H9 (cell line): ENCODE measurements around the gene RCAN1. TPM values are rescaled to one million over a fixed set of nuclear protein-coding genes. Genes with fewer than 3 reads are reported as not detected.

Source experiments
- DNase-seq: peaks from one replicate; pipeline ENCODE4 v3.0.0-alpha.2; 2017
- H2AFZ ChIP-seq: one replicate; pipeline ENCODE4 v1.6.1; 2013; ENCODE audit warnings: mild to moderate bottlenecking, low read length, control low read depth, moderate library complexity
- H2AK5ac ChIP-seq: 2 replicates; pipeline ENCODE4 v1.6.1; 2013; ENCODE audit warnings: low read length, control low read depth, mixed read lengths; ENCODE audit not compliant: insufficient read length
- H2BK120ac ChIP-seq: one replicate; pipeline ENCODE4 v1.6.1; 2013; ENCODE audit warnings: low read depth, mild to moderate bottlenecking, low read length, control low read depth, inconsistent platforms; ENCODE audit not compliant: poor library complexity, severe bottlenecking
- H2BK12ac ChIP-seq: 2 replicates; pipeline ENCODE4 v1.6.1; 2013; ENCODE audit warnings: low read length, control low read depth, mixed read lengths, low read depth; ENCODE audit not compliant: insufficient read length
- H2BK15ac ChIP-seq: 2 replicates; pipeline ENCODE4 v1.6.1; 2013; ENCODE audit warnings: low read depth, low read length, control low read depth
- H2BK20ac ChIP-seq: one replicate; pipeline ENCODE4 v1.6.1; 2013; ENCODE audit warnings: low read depth, mild to moderate bottlenecking, low read length, control low read depth, inconsistent platforms; ENCODE audit not compliant: poor library complexity, severe bottlenecking
- H2BK5ac ChIP-seq: 2 replicates; pipeline ENCODE4 v1.6.1; 2013; ENCODE audit warnings: low read length, control low read depth, mixed read lengths; ENCODE audit not compliant: insufficient read length
- H3K14ac ChIP-seq: 2 replicates; pipeline ENCODE4 v1.6.1; 2013; ENCODE audit warnings: low read length, control low read depth; ENCODE audit not compliant: insufficient read depth
- H3K18ac ChIP-seq: 2 replicates; pipeline ENCODE4 v1.6.1; 2013; ENCODE audit warnings: low read depth, mild to moderate bottlenecking, mixed read lengths, low read length, control low read depth; ENCODE audit not compliant: insufficient read length
- H3K23ac ChIP-seq: 2 replicates; pipeline ENCODE4 v1.6.1; 2013; ENCODE audit warnings: low read length, control low read depth, mixed read lengths, low read depth; ENCODE audit not compliant: insufficient read length
- H3K23me2 ChIP-seq: 2 replicates; pipeline ENCODE4 v1.6.1; 2013; ENCODE audit warnings: low read depth, mild to moderate bottlenecking, mixed read lengths, low read length, control low read depth; ENCODE audit not compliant: insufficient read length, poor library complexity, severe bottlenecking
- H3K27ac ChIP-seq: 2 replicates; pipeline ENCODE4 v1.5.1; 2013; ENCODE audit warnings: low read length, control low read depth, mixed read lengths, low read depth; ENCODE audit not compliant: insufficient read length
- H3K27me3 ChIP-seq: 2 replicates; pipeline ENCODE4 v1.6.1; 2013; ENCODE audit warnings: low read length, control low read depth, inconsistent platforms; ENCODE audit not compliant: insufficient read depth
- H3K4ac ChIP-seq: 2 replicates; pipeline ENCODE4 v1.6.1; 2013; ENCODE audit warnings: low read depth, mild to moderate bottlenecking, control low read depth, inconsistent platforms, low read length, moderate library complexity
- H3K4me1 ChIP-seq: 2 replicates; pipeline ENCODE4 v1.6.1; 2013; ENCODE audit warnings: low read length, control low read depth, inconsistent platforms; ENCODE audit not compliant: insufficient read depth
- H3K4me2 ChIP-seq: 2 replicates; pipeline ENCODE4 v1.6.1; 2013; ENCODE audit warnings: low read length, control low read depth, mixed read lengths; ENCODE audit not compliant: insufficient read length, insufficient read depth
- H3K56ac ChIP-seq: 2 replicates; pipeline ENCODE4 v1.6.1; 2013; ENCODE audit warnings: low read depth, mild to moderate bottlenecking, mixed read lengths, low read length, control low read depth; ENCODE audit not compliant: insufficient read length
- H3K79me1 ChIP-seq: 2 replicates; pipeline ENCODE4 v1.6.1; 2013; ENCODE audit warnings: low read depth, mild to moderate bottlenecking, moderate library complexity, low read length, control low read depth, inconsistent platforms; ENCODE audit not compliant: insufficient read depth, poor library complexity, severe bottlenecking
- H3K79me2 ChIP-seq: 2 replicates; pipeline ENCODE4 v1.6.1; 2013; ENCODE audit warnings: low read length, control low read depth, inconsistent platforms; ENCODE audit not compliant: insufficient read depth
- H3K9ac ChIP-seq: 2 replicates; pipeline ENCODE4 v1.6.1; 2013; ENCODE audit warnings: low read length, control low read depth, mixed read lengths; ENCODE audit not compliant: insufficient read length; ENCODE audit errors: extremely low read depth
- H3K9me3 ChIP-seq: one replicate; pipeline ENCODE4 v1.6.1; 2013; ENCODE audit warnings: low read depth, low read length, inconsistent platforms; ENCODE audit not compliant: control insufficient read depth
- H3T11ph ChIP-seq: one replicate; pipeline ENCODE4 v1.6.1; 2013; ENCODE audit warnings: mild to moderate bottlenecking, low read length, control low read depth, inconsistent platforms
- H4K20me1 ChIP-seq: one replicate; pipeline ENCODE4 v1.6.1; 2013; ENCODE audit not compliant: control insufficient read depth, insufficient read length, insufficient read depth
- H4K5ac ChIP-seq: 2 replicates; pipeline ENCODE4 v1.6.1; 2013; ENCODE audit warnings: low read depth, mild to moderate bottlenecking, mixed read lengths, low read length, control low read depth; ENCODE audit not compliant: insufficient read length
- H4K8ac ChIP-seq: replicated peaks from 2 replicates; pipeline ENCODE4 v1.6.1; 2013; ENCODE audit warnings: low read length, control low read depth, mixed read lengths, low read depth; ENCODE audit not compliant: insufficient read length
- H4K91ac ChIP-seq: 2 replicates; pipeline ENCODE4 v1.6.1; 2013; ENCODE audit warnings: low read depth, mild to moderate bottlenecking, moderate library complexity, mixed read lengths, low read length, control low read depth; ENCODE audit not compliant: insufficient read length
- H3K27ac Mint-ChIP-seq, 3 experiments: 2 replicates in 2 of 3; 3 replicates in 1 of 3; pipeline ENCODE4 v1.8.0; 2020 to 2021; ENCODE audit warnings: mixed read lengths in 3 of 3, mild to moderate bottlenecking in 1 of 3, moderate library complexity in 1 of 3
- H3K27me3 Mint-ChIP-seq: 2 replicates; pipeline ENCODE4 v1.8.0; 2021; ENCODE audit warnings: low read depth, mild to moderate bottlenecking, moderate library complexity, mixed read lengths
- H3K36me3 Mint-ChIP-seq, 3 experiments: 2 replicates in 2 of 3; 3 replicates in 1 of 3; pipeline ENCODE4 v1.8.0; 2020 to 2021; ENCODE audit warnings: low read depth in 3 of 3, mixed read lengths in 3 of 3; ENCODE audit not compliant: insufficient read depth in 1 of 3
- H3K4me1 Mint-ChIP-seq, 2 experiments: 2 replicates each; pipeline ENCODE4 v1.8.0; 2020; ENCODE audit warnings: mixed read lengths in 2 of 2
- H3K4me3 Mint-ChIP-seq, 2 experiments: 2 replicates in 1 of 2; 3 replicates in 1 of 2; pipeline ENCODE4 v1.8.0; 2020 to 2021; ENCODE audit warnings: mild to moderate bottlenecking in 2 of 2, mixed read lengths in 2 of 2, moderate library complexity in 1 of 2
- H3K9me3 Mint-ChIP-seq, 2 experiments: 2 replicates in 1 of 2; 3 replicates in 1 of 2; pipeline ENCODE4 v1.8.0; 2020; ENCODE audit warnings: mild to moderate bottlenecking in 2 of 2, mixed read lengths in 2 of 2, moderate library complexity in 1 of 2
- WGBS: extraction: QIAGEN DNeasy Blood & Tissue Kit; methylation state at CpG from one replicate; pipeline ENCODE4 v1.1.7; 2013; ENCODE audit warnings: missing lambda C conversion rate, low lambda C conversion rate, mixed read lengths; ENCODE audit not compliant: insufficient read length; ENCODE audit errors: extremely low coverage; 5-methylcytosine and 5-hydroxymethylcytosine counted together
- total RNA-seq: library from RNA; stranded (reverse); gene quantifications from 2 replicates; pipeline ENCODE4 v1.2.1, GENCODE V29; 2021
- TF ChIP-seq, protein P1 (sequence below): fragments of 200-600 bp; sonication (generic); conservative IDR thresholded peaks from 3 replicates; pipeline ENCODE4 v1.8.0; 2021; ENCODE audit warnings: antibody characterized with exemption, mild to moderate bottlenecking

Gene RCAN1
- total RNA-seq, 1 experiment from 2014 or later: 7.0 TPM

DNA sequence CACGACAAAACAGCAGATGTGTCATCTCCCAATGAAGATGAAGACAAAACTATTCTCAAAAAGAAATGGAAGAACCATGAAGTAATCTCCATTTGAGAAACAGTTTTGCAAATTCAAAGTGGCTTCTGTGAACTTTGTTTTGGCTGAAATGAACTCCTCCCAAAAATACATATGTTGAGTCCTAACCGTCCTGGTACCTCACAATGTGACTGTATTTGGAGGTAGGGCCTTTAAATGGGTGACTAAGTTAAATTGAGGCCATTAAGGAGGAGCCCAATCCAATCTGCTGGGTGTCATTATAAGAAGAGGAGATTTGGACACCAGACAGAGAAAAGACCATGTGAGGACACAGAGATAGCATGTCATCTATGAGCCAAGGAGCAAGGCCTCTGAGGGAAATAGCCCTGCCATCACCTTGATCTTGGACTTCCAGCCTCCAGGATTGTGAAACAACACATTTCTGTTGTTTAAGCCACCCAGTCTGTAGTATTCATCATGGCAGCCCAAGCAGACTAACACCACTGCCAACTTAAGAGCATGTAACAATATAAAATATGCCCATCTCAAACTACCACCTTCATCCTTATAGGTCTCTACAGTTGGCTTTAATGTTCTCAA lies 64.6 kb downstream of the RCAN1 start:
- Histone ChIP-seq H3K9me3 (no peaks in the 10 kb centered on the region), H2BK15ac (no peak overlapping the region), H4K20me1 (no peaks in the 10 kb centered on the region), H3K4me1 (peaks cover 4% of the 10 kb centered on the region; the same call in 1 of the 2 replicates), H3K14ac (no peak overlapping the region), H3K56ac (no peak overlapping the region), H3K79me2 (no peaks in the 10 kb centered on the region), H3K79me1 (no peaks in the 10 kb centered on the region), H2BK120ac (no peak overlapping the region), H4K91ac (no peak overlapping the region), H3K4me2 (no peak overlapping the region), H3K23me2 (no peaks in the 10 kb centered on the region), H2BK5ac (no peak overlapping the region), H3K23ac (no peak overlapping the region), H3K4ac (no peak overlapping the region), H2AK5ac (no peak overlapping the region), H2AFZ (no peak overlapping the region), H3K18ac (no peak overlapping the region), H4K8ac (no peak overlapping the region), H3K9ac (no peak overlapping the region), H3K27me3 (no peaks in the 10 kb centered on the region), H3K27ac (no peak overlapping the region), H3T11ph (no peak overlapping the region), H2BK20ac (no peak overlapping the region), H4K5ac (no peak overlapping the region), H2BK12ac (no peak overlapping the region)
- DNase-seq: no peak
- Mint-ChIP-seq H3K4me3 (no peak overlapping the region), H3K4me1 (peaks cover 11 to 20% of the 10 kb centered on the region in 2 experiments), H3K9me3 (peaks cover 12 to 15% of the 10 kb centered on the region in 2 experiments), H3K27me3 (peaks cover 2% of the 10 kb centered on the region), H3K27ac (no peak overlapping the region), H3K36me3 (peaks cover 6 to 13% (median 8%) of the 10 kb centered on the region in 3 experiments)
- TF ChIP-seq, protein P1, sequence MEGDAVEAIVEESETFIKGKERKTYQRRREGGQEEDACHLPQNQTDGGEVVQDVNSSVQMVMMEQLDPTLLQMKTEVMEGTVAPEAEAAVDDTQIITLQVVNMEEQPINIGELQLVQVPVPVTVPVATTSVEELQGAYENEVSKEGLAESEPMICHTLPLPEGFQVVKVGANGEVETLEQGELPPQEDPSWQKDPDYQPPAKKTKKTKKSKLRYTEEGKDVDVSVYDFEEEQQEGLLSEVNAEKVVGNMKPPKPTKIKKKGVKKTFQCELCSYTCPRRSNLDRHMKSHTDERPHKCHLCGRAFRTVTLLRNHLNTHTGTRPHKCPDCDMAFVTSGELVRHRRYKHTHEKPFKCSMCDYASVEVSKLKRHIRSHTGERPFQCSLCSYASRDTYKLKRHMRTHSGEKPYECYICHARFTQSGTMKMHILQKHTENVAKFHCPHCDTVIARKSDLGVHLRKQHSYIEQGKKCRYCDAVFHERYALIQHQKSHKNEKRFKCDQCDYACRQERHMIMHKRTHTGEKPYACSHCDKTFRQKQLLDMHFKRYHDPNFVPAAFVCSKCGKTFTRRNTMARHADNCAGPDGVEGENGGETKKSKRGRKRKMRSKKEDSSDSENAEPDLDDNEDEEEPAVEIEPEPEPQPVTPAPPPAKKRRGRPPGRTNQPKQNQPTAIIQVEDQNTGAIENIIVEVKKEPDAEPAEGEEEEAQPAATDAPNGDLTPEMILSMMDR: no peak
- no CpG with 5 or more reads among the region's 2 CpGs for WGBS
